WTC11 (cell line): ENCODE data around the gene SERBP1.

Experiments used
- CTCF ChIP-seq: fragments of 200-600 bp; IDR thresholded peaks from 2 replicates; pipeline ENCODE4 v1.8.0; 2022; ENCODE audit warnings: antibody characterized with exemption
- TCF7 ChIP-seq: sonication (generic); formaldehyde crosslinking; IDR thresholded peaks from 2 replicates; pipeline ENCODE4 v1.8.0; 2022; ENCODE audit warnings: mild to moderate bottlenecking, low read depth, missing genetic modification reagents, moderate library complexity

GRCh38 chr1:67429528-67430357 is 459 bp downstream of the SERBP1 start:
- TF ChIP-seq CTCF (no peak), TCF7 (CRISPR knock-in tag) (no peak)
